ENCODE measurements around the gene CNKSR1.

The CNKSR1 gene

DNA sequence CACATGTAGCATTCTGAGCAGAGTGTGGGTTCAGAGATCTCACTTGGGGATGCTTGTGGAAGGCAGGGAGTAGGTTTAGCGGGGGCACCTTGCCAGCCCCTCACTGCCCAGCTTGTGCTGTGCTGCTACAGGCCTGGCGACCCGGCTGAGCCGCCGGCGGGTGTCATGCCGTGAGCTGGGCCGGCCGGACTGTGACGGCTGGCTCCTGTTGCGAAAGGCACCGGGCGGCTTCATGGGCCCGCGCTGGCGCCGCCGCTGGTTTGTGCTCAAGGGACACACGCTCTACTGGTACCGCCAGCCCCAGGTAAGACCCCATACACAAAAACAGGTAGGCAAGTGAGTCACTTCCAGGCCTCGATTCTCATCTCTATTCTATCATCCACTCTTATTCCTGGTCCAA is 7.6 kb downstream of the CNKSR1 start:
- TF ChIP-seq, protein P1, sequence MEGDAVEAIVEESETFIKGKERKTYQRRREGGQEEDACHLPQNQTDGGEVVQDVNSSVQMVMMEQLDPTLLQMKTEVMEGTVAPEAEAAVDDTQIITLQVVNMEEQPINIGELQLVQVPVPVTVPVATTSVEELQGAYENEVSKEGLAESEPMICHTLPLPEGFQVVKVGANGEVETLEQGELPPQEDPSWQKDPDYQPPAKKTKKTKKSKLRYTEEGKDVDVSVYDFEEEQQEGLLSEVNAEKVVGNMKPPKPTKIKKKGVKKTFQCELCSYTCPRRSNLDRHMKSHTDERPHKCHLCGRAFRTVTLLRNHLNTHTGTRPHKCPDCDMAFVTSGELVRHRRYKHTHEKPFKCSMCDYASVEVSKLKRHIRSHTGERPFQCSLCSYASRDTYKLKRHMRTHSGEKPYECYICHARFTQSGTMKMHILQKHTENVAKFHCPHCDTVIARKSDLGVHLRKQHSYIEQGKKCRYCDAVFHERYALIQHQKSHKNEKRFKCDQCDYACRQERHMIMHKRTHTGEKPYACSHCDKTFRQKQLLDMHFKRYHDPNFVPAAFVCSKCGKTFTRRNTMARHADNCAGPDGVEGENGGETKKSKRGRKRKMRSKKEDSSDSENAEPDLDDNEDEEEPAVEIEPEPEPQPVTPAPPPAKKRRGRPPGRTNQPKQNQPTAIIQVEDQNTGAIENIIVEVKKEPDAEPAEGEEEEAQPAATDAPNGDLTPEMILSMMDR (conservative IDR thresholded peaks at IDR 0.05; ENCODE audit: low read depth, low read length), result no peak
- no peak for DNase-seq (ENCODE audit: low read depth)
- H3K4me3 ChIP-seq (ENCODE audit: low read depth, low read length), result no peak overlapping the region

DNA sequence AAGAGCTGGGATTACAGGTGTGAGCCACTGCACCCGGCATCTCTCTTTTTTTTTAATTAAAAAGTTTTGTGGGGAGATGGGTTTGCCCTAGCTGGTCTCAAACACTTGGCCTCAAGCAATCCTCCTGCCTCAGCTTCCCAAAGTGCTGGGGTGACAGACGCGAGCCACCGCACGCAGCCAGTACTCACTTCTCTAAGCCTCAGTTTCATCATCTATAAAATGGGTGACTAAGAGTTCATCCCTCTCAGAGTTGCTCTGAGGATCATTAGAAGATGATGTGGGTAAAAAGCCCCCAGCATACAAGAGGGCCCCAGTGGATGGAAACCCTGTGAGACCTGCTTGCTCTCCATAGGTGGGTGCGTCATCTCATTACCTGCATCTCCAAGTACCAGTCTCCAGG is 10.6 kb downstream of the CNKSR1 start:
- no peak overlapping the region for H3K4me3 ChIP-seq (ENCODE audit: low read depth, low read length)
- TF ChIP-seq, protein P1 (conservative IDR thresholded peaks at IDR 0.05; ENCODE audit: low read depth, low read length), result no peak
- DNase-seq (ENCODE audit: low read depth), result no peak

DNA sequence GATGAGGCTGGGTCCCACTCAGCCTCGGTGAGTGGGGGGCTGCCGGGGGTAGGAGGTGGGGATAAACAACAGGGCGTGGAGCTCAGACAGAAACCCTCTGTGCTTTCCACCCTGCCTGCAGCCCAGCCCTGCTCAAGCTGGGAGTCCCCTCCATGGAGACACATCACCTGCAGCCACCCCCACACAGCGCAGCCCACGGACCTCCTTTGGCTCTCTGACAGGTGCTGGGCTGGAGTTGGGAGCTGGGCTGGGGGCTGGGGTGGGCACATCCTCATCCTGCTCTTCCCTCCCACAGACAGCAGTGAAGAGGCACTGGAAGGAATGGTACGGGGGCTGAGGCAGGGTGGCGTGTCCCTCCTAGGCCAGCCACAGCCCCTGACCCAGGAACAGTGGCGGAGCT is 11.2 kb downstream of the CNKSR1 start:
- DNase-seq (ENCODE audit: low read depth), result no peak
- H3K4me3 ChIP-seq (ENCODE audit: low read depth, low read length), result no peak overlapping the region
- TF ChIP-seq, protein P1 (conservative IDR thresholded peaks at IDR 0.05; ENCODE audit: low read depth, low read length), result no peak

DNA sequence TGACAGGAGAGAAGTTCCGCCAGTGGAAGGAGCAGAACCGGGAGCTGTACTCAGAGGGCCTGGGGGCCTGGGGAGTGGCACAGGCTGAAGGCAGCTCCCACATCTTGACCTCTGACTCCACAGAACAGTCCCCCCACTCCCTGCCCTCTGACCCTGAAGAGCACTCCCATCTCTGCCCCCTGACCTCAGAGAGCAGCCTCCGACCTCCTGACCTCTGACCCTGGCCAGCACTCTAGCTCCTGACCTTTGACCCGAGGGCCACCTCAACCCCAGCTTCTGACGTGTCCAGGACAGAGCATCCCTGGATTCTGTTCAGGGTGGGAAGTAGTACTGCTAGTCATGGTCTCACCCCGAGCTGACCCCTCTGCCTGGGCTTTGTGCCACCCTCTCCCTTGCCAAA is 12.0 kb downstream of the CNKSR1 start:
- no peak overlapping the region for H3K4me3 ChIP-seq (ENCODE audit: low read depth, low read length)
- TF ChIP-seq, protein P1 (conservative IDR thresholded peaks at IDR 0.05; ENCODE audit: low read depth, low read length), result no peak
- no peak for DNase-seq (ENCODE audit: low read depth)

DNA sequence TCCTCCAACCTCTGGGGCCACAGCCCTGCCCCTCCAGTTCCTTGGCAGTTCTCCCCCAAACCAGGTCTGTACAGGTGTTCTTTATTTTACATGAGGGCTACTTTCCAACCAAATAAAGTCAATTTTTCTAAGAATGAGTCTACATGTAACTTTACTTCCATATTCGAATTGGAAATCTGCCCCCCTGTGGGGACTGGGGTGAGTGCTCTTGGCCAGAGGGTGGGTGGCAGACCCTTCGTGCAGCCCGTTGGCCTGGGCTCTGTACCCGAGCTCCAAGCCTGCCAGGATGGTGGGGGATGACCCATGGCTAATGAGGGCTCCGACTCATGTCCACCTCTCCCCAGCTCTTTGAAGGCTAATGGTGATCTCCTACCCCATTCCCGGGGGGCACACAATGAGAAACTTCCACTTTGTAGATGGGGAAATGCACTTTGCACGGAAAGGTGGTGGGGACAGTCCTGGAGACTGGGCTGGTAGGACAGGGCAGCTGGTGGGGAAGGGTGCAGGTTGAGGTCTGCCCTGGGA is 12.5 kb downstream of the CNKSR1 start:
- TF ChIP-seq, protein P1 (conservative IDR thresholded peaks at IDR 0.05; ENCODE audit: low read depth, low read length), result no peak

DNA sequence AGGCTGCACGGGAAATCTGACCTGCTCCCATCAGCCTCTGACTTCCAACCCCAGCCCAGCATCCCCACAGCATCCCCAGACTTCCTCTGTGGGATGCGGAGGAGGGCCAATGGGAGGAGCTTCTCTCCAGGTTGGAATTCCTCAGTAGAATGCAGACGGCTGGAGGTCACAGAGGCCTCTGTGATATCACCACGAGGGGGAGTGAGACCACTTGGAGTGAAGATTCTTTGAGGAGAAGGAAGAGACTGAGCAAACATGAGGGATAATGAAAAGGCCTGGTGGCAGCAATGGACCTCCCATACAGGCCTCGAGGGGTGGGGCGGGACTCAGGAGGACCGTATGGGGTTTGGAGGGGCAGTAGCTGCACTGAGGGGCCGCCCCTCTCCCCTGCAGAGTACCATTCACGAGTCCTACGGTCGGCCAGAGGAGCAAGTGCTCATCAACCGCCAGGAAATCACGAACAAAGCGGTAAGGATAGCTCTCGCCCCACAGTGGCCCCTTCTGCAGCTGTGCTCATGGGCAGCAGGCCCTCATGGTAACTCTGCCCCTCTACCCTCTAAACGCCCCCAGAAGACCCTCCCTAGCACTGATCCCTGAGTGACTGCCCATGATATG is 13.2 kb downstream of the CNKSR1 start, which contains the start of gene CATSPER4:
Gene CATSPER4, plus strand, starts transcription at position 230 of the 615 bp plus-strand sequence. Its CDS starts 26 bp downstream, at position 256.
- no peak within 1 kb of the TSS for H3K4me3 ChIP-seq (ENCODE audit: low read depth, low read length)
- TF ChIP-seq, protein P1 (conservative IDR thresholded peaks at IDR 0.05; ENCODE audit: low read depth, low read length), result peak; percentile 22
- peak; percentile 13 for DNase-seq (ENCODE audit: low read depth)

More for the DNA sequence above, 12.5 kb downstream of the CNKSR1 start:
- no peak overlapping the region for H3K4me3 ChIP-seq (ENCODE audit: low read depth, low read length)
- no peak for DNase-seq (ENCODE audit: low read depth)

DNA sequence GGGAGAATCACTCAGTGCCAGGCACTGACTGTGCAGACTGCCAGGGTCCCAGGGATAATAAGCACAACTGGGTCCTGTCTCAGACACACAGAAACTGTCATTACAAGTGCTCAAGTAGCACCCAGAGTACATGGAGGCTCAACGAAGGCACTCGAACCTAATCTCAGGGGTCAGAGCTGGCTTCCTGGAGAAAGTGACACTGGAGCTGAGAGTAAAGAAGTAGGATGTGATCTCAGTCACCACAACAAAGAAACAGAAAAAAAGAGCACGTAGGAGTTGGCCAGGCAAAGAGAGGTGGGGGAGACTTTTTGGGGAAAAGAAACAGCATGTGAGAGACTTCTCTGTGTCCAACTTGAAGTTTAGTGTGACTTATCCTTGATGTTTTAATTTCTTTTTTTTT is 14.4 kb downstream of the CNKSR1 start:
- TF ChIP-seq, protein P1 (conservative IDR thresholded peaks at IDR 0.05; ENCODE audit: low read depth, low read length), result no peak
- H3K4me3 ChIP-seq (ENCODE audit: low read depth, low read length), result no peak overlapping the region
- no peak for DNase-seq (ENCODE audit: low read depth)
